AG20443 (cell line): ENCODE measurements around the gene EGFL6.
"Not testable (repeated sequence)": the region's sequence is repeated elsewhere in the genome, so short reads cannot be mapped to it uniquely, and the experiment has no call there.

ENCODE experiments used
- DNase-seq: peaks from one replicate; pipeline ENCODE4 v3.0.0; 2012; ENCODE audit warnings: low spot score, mixed read lengths

Gene EGFL6

DNA sequence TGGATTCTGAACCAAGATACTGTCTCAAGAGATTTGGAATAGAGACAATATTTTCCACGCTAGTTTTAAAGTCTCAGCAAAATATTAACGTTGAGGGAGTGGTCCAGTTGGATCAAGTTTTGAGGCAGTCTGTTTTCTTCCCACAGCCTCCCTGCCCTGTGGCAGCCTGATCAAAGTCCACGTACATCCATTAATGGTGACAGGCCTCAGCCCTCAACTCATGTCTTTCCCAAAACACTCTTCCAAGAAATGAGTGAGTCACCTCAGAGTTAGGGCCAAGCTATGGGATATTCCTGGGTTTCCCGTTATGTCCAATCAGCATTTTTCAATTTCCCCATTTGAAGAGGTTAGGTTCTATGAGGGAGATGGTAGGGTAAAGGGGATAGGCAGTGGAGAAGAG, 28.5 kb downstream of the EGFL6 start:
- peak; percentile 15 for DNase-seq

DNA sequence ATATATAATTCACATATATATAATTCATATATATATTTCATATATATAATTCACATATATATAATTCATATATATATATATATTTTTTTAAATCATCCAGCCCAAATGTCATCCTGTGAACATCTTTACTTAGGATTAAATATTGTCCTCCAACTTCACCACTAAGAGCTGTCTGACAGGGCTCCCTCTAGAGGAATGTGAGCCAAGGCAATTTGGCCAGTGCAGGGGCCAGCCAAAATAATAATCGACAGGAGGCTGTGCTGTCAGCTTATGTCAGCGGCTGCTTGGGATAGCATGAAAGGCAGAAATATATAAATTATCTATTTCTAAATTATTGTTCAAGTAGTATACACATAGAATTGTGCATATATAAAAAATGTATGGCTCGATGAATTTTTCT, 29.5 kb downstream of the EGFL6 start:
- DNase-seq = peak; percentile 11

DNA sequence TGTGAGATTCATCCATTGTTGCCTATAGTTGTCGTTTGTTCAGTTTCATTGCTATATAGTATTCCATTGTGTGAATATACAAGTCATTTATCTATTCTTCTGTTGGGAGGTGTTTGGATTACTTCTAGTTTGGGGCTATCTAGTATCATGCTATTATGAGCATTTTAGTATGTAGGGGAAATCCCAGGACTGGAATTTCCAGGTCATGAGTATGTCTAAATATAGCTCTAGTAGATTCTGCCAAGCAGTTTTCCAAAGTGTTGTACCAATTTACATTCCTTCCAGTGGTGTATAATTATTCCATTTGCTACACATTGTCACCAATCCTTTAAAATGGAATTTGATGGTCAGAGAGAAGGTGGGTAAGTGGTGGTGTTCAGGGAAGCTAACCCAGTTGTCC, 30.1 kb downstream of the EGFL6 start:
- DNase-seq = no peak

DNA sequence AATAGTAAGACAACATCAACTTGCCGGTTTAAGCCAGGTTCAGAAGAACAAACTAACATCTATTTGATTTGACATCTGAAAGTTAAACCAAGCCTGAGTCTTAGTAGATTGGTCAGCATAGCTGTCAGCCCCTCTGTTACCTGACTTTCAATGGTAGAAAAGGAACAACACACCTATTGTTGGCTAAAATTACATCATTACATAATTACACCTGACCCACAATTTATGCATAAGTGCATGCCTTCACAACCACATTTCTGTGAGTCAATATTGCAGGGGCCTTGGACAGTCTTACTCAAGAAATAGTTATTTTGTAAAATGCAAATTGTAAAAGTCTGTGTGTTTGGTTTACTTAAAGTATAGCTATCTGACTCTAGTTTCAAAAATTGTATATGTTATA, 36.2 kb downstream of the EGFL6 start:
- DNase-seq = no peak

DNA sequence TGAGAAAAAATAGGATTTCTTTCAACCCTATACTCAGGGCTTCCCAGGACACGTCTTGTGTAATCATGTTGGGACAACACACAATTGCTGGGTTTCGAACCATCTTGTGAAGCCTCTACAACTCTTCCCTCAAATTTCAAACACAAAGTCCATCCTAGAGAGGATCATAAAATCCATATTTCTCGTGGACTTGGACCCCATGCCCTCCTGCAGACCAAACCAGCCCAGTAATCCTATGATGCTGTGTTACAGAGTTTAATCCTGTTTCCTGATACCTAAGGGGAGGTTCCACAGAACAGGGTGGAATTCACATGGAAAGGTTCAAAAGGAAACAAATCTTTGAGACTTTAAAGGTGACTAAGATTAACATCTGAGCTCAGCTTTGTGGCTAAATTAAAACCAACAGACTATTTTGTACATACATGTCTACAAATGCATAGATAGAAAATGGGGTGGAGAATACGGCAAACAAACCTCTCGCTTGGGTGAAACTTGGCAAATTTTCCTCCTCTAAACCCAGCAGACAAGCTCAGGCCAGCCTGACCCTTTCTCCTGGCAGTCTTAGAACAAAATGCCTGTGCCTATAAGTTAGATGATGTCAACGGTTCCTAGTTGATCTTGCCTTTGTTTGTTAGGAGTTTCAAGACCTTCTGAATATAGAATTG, 38.1 kb downstream of the EGFL6 start:
- DNase-seq = no peak

DNA sequence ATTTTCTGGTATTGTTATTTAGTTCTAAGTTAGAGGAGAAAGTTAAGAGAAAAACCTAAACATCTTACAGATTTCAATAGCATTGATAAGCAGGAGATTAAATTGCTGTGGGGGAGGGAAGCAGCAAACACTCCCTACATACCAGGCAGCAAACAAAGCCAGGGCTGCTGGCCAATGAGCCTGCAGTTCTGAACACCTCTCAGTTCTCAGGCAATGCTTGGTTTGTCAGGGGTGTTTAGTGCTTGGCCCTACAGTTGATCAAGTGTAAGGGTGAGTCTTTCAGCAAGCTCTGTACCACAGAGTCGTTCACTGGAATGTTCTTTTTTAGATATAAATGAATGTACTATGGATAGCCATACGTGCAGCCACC, 38.6 kb downstream of the EGFL6 start:
- DNase-seq = no peak

DNA sequence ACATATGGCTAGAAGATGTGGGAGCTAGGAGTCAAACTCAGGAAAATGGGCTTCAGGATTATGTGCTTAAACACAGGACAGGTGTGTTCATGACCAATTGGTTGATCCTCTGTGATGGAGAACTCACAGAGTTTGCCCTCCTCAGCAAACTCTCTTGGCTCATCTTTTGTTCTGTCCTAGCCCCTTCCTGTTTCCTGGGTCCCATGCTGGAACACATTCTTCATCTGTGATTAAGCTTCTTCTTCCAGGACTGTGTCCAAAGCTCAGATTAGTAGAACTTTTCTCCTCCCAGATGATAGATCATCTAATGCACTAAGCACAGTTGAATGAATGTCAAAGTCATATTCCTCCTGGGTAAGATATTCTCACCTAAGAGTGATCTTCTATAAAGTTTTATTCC, 44.8 kb downstream of the EGFL6 start:
- no peak for DNase-seq

DNA sequence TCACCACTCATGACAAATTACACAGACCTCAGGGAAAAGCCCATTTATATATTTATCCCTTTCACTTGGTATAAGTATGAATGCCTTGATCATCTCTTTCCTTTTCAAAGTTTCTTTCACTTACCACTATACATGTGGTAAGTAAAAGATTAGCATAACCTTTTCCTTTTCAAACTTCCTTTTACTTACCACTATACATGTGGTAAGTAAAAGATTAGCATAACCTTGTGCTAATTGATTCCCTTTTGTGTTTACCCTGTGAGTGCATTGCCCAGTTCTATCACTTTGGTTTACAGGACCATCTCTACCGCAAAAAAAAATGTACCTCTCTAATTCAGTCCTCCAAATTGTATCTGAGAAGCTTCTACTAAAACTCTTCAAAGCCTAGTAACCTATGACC, 50.8 kb downstream of the EGFL6 start:
- no peak for DNase-seq

DNA sequence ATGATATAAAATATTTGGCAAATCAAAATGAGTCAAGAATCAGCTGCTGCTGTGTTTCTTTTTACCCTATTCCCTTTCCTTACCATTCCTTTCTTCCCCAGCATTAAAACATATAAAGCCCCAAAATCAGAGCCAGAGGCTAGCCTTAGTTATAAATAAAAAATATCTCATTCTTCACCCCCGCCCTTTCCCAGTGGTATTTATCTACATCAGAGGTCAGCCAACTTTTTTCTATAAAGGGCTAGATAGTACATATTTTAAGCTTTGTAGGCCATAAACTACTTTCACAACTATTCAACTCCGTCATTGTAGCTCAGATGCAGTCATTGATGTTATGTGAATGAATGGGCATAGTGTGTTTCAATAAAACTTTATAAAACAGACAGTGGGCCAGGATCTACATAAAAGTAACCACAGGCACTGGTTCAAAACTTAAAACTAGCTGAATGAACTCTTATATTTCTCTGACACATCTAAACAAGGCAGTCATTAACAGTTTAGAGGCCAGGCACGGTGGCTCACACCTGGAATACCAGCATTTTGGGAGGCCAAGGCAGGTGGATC, 53.1 kb downstream of the EGFL6 start:
- no peak for DNase-seq

DNA sequence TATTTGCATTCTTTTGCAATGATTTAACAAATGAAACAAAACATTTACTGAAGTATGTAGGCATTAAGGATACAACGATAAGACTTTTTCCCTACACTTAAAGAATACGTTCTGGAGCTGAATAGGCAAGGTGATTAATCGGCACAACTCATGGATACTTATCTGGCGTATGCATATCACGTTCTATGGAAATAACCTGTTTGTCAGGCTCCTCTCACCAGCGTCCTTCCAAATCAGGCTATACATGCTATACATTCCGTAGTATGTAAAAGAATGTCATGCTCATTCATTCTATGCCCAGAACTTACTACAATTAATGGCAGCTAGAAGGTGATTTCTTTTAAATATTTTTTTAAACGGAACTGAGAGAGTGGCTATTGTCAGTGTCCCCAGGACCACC, 57.9 kb downstream of the EGFL6 start:
- DNase-seq = no peak

DNA sequence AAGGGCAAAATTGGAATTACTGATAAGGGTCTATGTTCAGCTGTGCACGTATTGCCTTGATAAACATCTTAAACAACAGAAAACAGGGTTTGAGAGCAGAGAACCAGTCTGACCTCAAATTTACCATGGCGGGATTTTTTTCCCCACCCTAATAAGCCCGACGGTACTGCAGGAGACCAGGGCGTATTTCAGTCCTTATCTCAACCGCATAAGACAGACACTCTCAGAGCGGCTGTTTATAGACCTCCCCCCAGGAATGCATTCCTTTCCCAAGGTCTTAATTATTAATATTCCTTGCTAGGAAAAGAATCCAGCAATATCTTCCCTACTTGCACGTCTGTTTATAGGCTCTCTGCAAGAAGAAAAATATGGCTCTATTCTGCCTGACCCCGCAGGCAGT, 67.8 kb downstream of the EGFL6 start:
- not testable (repeated sequence) for DNase-seq

DNA sequence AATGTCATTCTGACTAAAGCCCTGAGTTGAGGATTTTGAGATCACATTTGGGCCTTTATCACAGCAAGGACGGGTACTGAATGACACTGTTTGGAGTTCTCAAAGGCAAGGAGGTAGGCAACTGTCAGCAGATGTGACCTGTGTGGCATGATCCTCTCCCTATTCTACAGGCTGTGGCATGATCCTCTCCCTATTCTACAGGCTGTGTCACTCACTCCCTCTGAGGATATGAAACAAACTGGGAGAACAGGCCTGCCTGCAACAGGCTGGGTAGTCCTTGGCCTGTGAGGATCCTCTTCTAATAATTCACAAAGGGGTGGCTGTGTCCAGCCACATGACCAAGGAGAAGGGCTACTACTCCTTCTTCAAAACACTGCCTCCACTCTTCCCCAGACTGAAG, 68.6 kb downstream of the EGFL6 start:
- DNase-seq = no peak

DNA sequence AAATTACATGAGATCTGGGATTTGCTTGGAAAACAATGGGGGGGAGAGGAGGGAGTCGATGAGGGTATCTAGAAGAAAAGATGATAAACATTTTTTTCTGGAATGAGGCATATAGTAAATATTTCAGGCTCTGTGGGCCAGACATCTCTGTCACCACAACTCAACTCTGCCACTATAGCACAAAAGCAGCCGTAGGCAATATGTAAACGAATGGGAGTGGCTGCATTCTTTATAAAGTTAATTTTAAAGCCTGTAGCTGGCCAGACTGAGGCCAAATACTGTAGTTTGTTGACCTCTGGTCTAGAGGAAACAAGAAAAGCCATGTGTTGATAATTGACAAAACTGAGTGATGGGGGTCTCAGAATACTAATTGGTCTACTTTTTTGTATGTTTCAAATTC, 69.4 kb downstream of the EGFL6 start:
- DNase-seq = no peak

DNA sequence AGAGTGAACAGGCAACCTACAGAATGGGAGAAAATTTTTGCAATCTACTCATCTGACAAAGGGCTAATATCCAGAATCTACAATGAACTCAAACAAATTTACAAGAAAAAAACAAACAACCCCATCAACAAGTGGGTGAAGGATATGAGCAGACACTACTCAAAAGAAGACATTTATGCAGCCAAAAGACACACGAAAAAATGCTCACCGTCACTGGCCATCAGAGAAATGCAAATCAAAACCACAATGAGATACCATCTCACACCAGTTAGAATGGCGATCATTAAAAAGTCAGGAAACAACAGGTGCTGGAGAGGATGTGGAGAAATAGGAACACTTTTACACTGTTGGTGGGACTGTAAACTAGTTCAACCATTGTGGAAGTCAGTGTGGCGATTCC, 72.3 kb downstream of the EGFL6 start:
- DNase-seq = not testable (repeated sequence)

DNA sequence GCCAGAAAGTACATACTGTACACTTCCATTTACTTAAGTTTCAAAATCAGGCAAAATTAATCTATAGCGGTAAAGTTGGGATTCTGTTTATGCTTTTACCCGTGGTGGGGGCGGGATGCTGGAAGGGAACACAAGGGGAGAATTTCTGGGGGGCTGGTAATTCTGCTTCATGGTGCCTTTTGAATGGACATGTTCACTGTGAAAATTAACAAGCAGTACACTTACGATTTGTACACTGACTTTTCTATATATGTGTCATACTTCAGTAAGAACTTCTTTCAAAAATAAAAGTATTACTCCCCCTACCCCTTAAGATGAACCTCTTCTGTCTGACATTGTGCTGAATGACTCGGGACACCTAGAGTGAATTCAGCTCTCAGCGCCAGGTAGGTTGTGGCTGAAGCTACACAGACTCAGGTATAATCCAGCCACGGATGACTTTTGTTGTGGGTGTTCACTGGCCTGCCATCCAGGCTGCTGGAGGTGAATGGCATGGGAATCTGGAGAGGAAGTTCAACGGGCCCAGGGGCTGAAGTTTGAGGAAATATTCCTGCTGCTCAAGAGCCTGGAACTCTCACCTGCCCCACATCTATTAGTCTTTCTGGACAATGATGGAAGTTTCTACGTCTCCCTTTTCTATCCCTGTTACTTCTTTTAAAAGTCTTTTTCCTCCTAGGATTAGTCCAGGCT, 76.2 kb downstream of the EGFL6 start:
- no peak for DNase-seq

DNA sequence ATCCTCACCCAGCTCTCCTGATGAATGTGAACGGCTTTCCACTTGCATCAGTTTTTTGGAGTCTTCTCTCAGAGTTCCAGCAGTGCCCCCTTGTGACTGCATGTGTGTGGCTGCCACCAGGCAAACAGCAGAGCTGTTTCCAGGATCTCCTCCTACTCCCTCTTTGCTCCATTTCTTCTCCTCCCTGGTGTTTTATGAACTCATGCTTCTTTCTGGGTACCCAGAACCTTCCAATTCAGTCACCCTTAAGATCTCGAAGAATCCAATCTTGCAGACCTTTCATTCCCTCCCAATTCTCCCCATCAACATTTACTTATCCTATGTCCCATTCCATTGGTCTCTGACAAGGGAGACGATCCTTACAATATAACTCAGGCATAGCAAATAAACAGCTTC, 76.8 kb downstream of the EGFL6 start:
- peak; percentile 58 for DNase-seq

DNA sequence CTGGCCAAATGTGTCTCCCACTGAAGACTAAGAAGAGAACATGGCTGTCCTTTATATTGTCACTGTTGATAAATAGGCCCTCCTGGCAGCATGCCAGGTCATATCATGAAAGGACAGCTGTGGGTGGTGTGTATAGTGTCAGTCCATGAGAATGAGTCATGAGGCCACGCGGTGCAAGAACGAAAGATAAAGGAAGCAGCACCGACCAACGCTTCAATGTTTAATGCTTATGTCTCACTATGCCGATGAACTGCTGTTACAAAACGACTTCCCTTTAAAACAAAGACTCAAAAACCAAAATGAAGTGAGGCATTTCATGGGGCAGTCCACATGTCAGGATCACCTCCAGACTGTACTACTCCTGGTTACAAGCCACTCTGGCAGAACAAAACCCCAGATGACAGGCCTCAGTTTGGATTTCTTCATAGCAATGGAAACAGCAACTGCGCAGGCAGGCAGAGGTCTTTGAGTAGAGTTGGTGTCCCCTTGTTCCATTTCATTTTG, 78.4 kb downstream of the EGFL6 start:
- no peak for DNase-seq

DNA sequence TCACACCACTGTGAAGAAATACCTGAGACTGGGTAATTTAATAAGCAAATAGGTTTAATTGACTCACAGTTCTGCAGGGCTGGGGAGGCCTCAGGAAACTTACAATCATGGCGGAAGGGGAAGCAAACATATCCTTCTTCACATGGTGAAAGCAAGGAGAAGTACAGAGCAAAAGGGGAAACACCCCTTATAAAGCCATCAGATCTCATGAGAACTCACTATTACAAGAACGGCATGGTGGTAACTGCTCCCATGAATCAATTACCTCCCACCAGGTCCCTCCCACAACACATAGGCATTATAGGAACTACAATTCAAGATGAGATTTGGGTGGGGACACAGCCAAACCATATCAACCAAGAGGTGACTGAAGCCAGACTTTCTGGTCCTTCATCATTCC, 78.9 kb downstream of the EGFL6 start:
- DNase-seq = not testable (repeated sequence)

DNA sequence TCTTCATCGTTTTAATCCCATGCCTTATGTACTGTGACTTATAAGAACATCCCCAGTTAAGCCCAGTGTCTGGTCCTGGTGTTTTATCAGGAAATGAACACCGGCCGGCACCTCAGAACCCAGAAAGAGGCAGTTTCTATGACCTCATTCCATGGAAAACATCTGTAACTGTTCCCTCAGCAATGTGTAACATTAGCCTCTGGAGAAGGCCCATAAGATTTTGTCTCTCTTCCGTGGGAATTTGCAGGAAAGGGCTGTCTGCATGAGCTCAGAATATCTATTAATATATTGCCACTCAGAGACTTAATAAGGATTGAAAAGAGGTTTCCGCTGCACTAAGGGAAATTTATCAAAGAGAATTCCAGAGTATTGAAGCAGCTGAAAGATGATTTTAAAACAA, 80.4 kb downstream of the EGFL6 start:
- DNase-seq = no peak

DNA sequence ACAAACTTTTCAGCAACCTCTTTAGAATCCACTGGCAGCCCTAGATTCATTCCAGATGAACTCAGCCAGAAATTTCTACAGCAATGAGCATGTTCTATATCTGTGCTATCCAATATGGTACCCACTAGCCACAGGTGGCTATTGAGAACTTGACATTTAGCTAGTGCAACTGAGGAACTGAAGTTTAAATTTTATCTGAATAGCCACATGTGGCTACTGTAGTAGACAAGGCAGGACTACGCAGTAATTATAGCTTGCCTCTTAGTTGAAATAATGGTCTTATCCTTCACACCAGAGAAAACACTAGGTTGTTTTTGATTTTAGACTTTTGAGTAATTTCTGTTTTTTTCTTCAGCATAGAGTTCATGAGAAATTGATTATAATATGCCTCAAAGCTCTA, 80.9 kb downstream of the EGFL6 start:
- DNase-seq = no peak

DNA sequence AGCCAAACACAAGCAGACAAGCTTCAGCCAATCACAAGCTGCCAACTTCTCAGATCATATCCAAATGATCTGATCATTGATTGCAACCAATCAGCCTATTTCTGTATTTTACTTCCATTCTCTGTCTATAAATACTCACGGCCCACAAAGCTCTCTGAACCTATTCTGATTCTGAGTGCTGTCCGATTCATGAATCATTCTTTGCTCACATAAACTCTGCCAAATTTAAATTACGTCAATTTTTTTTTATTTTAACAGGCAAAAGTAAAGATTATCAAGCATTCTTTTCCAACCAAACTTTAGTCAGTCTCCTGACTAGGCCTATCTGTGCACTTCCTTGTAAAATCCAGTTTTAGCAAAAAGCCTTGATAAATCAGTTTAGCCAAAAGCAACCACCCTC, 81.7 kb downstream of the EGFL6 start:
- no peak for DNase-seq

DNA sequence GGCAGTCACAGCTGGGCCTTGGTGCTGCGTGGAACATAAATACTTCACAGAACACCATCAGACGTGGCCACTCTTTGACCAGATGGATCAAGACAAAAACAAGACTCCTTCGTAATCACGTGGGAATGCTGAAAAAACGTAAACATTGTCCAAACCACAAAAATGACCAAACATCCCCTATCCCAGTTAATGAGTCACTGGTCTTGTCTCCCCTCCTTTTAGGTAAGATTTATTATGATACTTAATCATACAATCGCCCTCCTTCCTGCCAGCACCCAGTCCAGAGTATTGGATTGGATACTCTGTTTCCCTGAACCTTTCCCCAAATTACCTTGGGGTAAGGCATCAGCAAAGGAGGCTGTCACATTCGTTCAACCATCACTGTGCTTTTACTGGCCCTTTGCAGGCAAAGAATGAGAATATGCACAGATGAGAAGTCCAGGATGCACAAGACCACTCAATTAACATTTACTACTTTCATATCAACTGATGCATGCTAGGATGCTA, 82.9 kb downstream of the EGFL6 start:
- peak; percentile 34 for DNase-seq
